ENCODE data around the gene PADI2. TPM values are rescaled to one million over a fixed set of nuclear protein-coding genes. Genes with fewer than 3 reads are reported as not detected.

PADI2 gene
- total and polyA plus RNA-seq, 2 of the 8 experiments (the other 6 are each of a cell fraction or from before 2014, with no cell fraction given): 1.6 to 7.5 TPM

DNA sequence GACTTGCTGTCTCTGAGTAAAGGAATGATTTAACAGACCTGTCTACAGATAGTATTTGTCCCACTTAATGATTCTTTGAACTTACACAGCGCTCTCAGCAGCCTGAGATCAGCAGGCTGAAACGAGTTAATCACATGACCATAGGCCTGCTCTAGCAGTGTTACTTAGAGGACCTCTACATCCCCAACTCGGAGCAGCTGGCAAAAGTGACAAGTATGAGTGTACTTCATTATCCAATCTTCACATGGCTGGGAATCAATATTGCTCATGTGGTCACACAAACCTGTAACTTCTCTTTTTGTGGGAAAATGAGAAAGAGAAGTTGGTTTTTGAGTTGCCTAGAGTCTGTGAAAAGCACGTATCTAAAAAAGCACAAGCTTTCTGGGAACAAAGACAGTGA, 96.1 kb downstream of the PADI2 start:
- H3K14ac ChIP-seq (ENCODE audit: insufficient read length): no peak overlapping the region
- no peak overlapping the region for H3K9ac ChIP-seq (replicated peaks in 1 of 4; ENCODE audit: extremely low read depth in 1 of 4, low read depth in 3 of 4, low read length in 3 of 4)
- no peak overlapping the region for H4K8ac ChIP-seq (ENCODE audit: extremely low read depth, insufficient read depth, low read length)
- no peak overlapping the region for H3K23ac ChIP-seq (ENCODE audit: insufficient read length)
- no peaks in the 10 kb centered on the region for H3K23me2 ChIP-seq (ENCODE audit: low read depth, low read length)
- H4K20me1 ChIP-seq (replicated peaks in 1 of 2; ENCODE audit: control insufficient read depth in 1 of 2, insufficient read depth in 2 of 2, low read length in 2 of 2): peaks cover 0 to 2% of the 10 kb centered on the region in 2 experiments
- ChIA-PET CTCF (ENCODE audit: partially characterized antibody) (interaction anchor here (0.7 to 2.9 kb wide), 12 partner anchors 9 to 75 kb away, joined by 3 to 16 read pairs (median 4); partner anchors contain the start of gene ATP13A2), POLR2A (ENCODE audit: partially characterized antibody) (interaction anchor here (0.7 kb wide), 1 partner anchor 538 kb away, joined by 3 read pairs; no protein-coding TSS in a partner anchor)
- no peak overlapping the region for H4K5ac ChIP-seq (ENCODE audit: insufficient read length, low read depth, low read length)
- H3K56ac ChIP-seq (replicated peaks; ENCODE audit: insufficient read length, low read depth, low read length): no peak overlapping the region
- H4K91ac ChIP-seq (replicated peaks; ENCODE audit: insufficient read length, low read length): no peak overlapping the region
- H3K27ac ChIP-seq (ENCODE audit: low read depth, low read length): no peak overlapping the region
- H3K18ac ChIP-seq (ENCODE audit: extremely low read depth, low read length): no peak overlapping the region
- no peaks in the 10 kb centered on the region for H3K27me3 ChIP-seq (replicated peaks in 1 of 4; ENCODE audit: control insufficient read depth in 3 of 4, extremely low read depth in 1 of 4, insufficient read depth in 3 of 4, low read length in 3 of 4)
- no peak overlapping the region for H3K4me3 ChIP-seq (ENCODE audit: extremely low read depth in 1 of 4, insufficient read depth in 2 of 4, low read depth in 3 of 4, low read length in 4 of 4)
- WGBS, 2 experiments (ENCODE audit: extremely low coverage in 1 of 2, insufficient coverage in 1 of 2, insufficient read length in 1 of 2, insufficient replicate concordance in 2 of 2, low coverage in 1 of 2, low lambda C conversion rate in 2 of 2, missing lambda C conversion rate in 1 of 2): 95% methylated on average over 4 of the region's 4 CpGs; no CpG with 5 or more reads in 1 of the 2 experiments
- no peak overlapping the region for H3K4me2 ChIP-seq (ENCODE audit: insufficient read depth in 1 of 2, low read depth in 2 of 2, low read length in 2 of 2)
- DNase-seq (ENCODE audit: low read depth in 1 of 2, low spot score in 2 of 2) (no peak), FAIRE-seq (no peak)
- H3K79me1 ChIP-seq (ENCODE audit: low read depth, low read length): no peaks in the 10 kb centered on the region
- H2BK20ac ChIP-seq (ENCODE audit: low read length): no peak overlapping the region
- no peaks in the 10 kb centered on the region for H3K9me3 ChIP-seq (ENCODE audit: insufficient read depth in 2 of 2, low read depth in 1 of 2, low read length in 1 of 2)
- peaks cover 28 to 95% (median 57%) of the 10 kb centered on the region in 4 experiments for H3K36me3 ChIP-seq (ENCODE audit: control insufficient read depth in 2 of 4, insufficient read depth in 4 of 4, low read length in 3 of 4)
- no peak overlapping the region for H2AFZ ChIP-seq (ENCODE audit: low read length)
- no peak overlapping the region for H2AK5ac ChIP-seq (ENCODE audit: low read depth, low read length)
- no peaks in the 10 kb centered on the region for H3K79me2 ChIP-seq (ENCODE audit: control insufficient read depth in 1 of 2, insufficient read depth in 2 of 2, low read length in 2 of 2)
- H3K4ac ChIP-seq (replicated peaks; ENCODE audit: insufficient read length, low read depth, low read length): no peak overlapping the region
- H2BK120ac ChIP-seq (replicated peaks; ENCODE audit: low read depth, low read length): no peak overlapping the region
- H2BK5ac ChIP-seq (ENCODE audit: low read depth, low read length): no peak overlapping the region
- H3K4me1 ChIP-seq (replicated peaks in 1 of 4; ENCODE audit: control insufficient read depth in 3 of 4, insufficient read depth in 4 of 4, low read length in 3 of 4): no peaks in the 10 kb centered on the region
- H2BK15ac ChIP-seq (ENCODE audit: low read length): no peak overlapping the region
- H2BK12ac ChIP-seq (ENCODE audit: low read depth, low read length): no peak overlapping the region
- TF ChIP-seq KDM1A (IDR thresholded peaks at IDR 0.05; ENCODE audit: borderline replicate concordance, low read length): no peak
- no peak for TF ChIP-seq JUN (IDR thresholded peaks at IDR 0.05; ENCODE audit: low read depth, low read length)
